HCT116 (cell line): Measurements from ENCODE around the gene ST3GAL6.

ENCODE experiments used
- POLR2A ChIP-seq: IDR thresholded peaks from 2 replicates; pipeline ENCODE4 v1.7.0; 2011; ENCODE audit warnings: borderline replicate concordance; ENCODE audit not compliant: insufficient read depth, insufficient read length; ENCODE audit errors: extremely low read depth
- RAD21 ChIP-seq: IDR thresholded peaks from 2 replicates; pipeline ENCODE4 v1.6.1; 2012; ENCODE audit warnings: low read depth, mild to moderate bottlenecking
- TF ChIP-seq, protein P1 (sequence below), 3 experiments: fragments of 200-600 bp in 1 of 3; sonication (generic) in 1 of 3; IDR thresholded peaks in 2 of 3; conservative IDR thresholded peaks in 1 of 3; 2 replicates each; pipeline ENCODE4 v1.5.1; 2012 to 2017; ENCODE audit warnings: low read depth in 2 of 3, low read length in 2 of 3, antibody characterized with exemption in 1 of 3, borderline replicate concordance in 1 of 3, control low read depth in 1 of 3, mild to moderate bottlenecking in 1 of 3, mixed read lengths in 1 of 3, mixed run types in 1 of 3, moderate library complexity in 1 of 3; ENCODE audit not compliant: insufficient read depth in 1 of 3
- TF ChIP-seq, protein P2 (sequence below): IDR thresholded peaks from 2 replicates; pipeline ENCODE4 v1.6.1; 2012; ENCODE audit warnings: low read depth
- TF ChIP-seq, protein P3 (sequence below): IDR thresholded peaks from 2 replicates; pipeline ENCODE4 v1.6.1; 2012

DNA sequence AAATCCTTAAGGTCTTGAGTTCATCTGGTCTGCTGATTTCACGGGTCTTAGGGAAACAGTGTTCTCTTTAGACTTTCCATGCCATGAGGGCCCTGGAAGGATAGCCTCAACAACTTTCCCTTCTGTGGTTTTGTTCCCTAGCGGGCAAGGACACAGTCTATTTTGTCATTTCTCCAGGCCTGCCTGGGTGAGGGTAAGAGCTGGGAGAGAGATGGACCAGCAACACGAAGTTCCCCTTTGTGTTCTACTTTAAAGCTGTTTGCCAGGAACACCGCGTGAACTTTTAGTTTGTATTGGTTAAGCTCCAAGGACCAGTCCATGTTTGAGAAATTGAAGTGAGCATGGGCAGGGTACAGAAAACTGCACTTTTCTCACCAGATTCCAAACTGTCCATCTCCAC is 20.9 kb downstream of the ST3GAL6 start:
- TF ChIP-seq, protein P1, sequence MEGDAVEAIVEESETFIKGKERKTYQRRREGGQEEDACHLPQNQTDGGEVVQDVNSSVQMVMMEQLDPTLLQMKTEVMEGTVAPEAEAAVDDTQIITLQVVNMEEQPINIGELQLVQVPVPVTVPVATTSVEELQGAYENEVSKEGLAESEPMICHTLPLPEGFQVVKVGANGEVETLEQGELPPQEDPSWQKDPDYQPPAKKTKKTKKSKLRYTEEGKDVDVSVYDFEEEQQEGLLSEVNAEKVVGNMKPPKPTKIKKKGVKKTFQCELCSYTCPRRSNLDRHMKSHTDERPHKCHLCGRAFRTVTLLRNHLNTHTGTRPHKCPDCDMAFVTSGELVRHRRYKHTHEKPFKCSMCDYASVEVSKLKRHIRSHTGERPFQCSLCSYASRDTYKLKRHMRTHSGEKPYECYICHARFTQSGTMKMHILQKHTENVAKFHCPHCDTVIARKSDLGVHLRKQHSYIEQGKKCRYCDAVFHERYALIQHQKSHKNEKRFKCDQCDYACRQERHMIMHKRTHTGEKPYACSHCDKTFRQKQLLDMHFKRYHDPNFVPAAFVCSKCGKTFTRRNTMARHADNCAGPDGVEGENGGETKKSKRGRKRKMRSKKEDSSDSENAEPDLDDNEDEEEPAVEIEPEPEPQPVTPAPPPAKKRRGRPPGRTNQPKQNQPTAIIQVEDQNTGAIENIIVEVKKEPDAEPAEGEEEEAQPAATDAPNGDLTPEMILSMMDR (IDR thresholded peaks at IDR 0.05 in 2 of 3, conservative IDR thresholded peaks at IDR 0.05 in 1 of 3; ENCODE audit: borderline replicate concordance in 1 of 3, insufficient read depth in 1 of 3, low read depth in 2 of 3, low read length in 2 of 3) = no peak
- TF ChIP-seq RAD21 = no peak
- TF ChIP-seq POLR2A = no peak
- TF ChIP-seq, protein P2, sequence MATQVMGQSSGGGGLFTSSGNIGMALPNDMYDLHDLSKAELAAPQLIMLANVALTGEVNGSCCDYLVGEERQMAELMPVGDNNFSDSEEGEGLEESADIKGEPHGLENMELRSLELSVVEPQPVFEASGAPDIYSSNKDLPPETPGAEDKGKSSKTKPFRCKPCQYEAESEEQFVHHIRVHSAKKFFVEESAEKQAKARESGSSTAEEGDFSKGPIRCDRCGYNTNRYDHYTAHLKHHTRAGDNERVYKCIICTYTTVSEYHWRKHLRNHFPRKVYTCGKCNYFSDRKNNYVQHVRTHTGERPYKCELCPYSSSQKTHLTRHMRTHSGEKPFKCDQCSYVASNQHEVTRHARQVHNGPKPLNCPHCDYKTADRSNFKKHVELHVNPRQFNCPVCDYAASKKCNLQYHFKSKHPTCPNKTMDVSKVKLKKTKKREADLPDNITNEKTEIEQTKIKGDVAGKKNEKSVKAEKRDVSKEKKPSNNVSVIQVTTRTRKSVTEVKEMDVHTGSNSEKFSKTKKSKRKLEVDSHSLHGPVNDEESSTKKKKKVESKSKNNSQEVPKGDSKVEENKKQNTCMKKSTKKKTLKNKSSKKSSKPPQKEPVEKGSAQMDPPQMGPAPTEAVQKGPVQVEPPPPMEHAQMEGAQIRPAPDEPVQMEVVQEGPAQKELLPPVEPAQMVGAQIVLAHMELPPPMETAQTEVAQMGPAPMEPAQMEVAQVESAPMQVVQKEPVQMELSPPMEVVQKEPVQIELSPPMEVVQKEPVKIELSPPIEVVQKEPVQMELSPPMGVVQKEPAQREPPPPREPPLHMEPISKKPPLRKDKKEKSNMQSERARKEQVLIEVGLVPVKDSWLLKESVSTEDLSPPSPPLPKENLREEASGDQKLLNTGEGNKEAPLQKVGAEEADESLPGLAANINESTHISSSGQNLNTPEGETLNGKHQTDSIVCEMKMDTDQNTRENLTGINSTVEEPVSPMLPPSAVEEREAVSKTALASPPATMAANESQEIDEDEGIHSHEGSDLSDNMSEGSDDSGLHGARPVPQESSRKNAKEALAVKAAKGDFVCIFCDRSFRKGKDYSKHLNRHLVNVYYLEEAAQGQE = no peak
- TF ChIP-seq, protein P3, sequence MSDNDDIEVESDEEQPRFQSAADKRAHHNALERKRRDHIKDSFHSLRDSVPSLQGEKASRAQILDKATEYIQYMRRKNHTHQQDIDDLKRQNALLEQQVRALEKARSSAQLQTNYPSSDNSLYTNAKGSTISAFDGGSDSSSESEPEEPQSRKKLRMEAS = no peak
